ENCODE results near the gene SPHKAP. TPM values are rescaled to one million over a fixed set of nuclear protein-coding genes. Genes with fewer than 3 reads are reported as not detected.
A peak's percentile ranks its signal among the peaks of the same experiment; 100 is the strongest.

The SPHKAP gene
- total RNA-seq, 4 donors from 2014 or later = not detected

DNA sequence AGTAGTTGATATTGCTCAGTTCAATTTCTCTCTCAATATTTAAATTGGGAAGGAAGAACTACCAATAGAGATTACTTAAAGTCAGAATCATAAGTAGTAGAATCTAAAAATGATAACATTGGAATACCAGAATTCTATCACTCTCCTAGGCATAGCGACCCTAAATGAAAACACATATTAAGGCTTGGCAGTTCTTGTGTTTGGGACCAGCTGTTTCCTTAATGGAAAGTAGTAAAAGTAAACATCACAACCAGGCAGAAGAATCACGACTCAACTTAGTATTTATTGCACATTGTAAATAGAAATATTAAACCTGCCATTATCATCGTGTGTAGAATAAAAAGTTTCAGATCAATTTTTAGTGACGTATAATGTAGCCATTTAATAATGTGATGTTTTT lies 117.5 kb downstream of the SPHKAP start:
- H3K36me3 ChIP-seq = no peaks in the 10 kb centered on the region
- no peaks in the 10 kb centered on the region for H3K27me3 ChIP-seq
- H3K9me3 ChIP-seq = no peaks in the 10 kb centered on the region
- TF ChIP-seq, protein P1, sequence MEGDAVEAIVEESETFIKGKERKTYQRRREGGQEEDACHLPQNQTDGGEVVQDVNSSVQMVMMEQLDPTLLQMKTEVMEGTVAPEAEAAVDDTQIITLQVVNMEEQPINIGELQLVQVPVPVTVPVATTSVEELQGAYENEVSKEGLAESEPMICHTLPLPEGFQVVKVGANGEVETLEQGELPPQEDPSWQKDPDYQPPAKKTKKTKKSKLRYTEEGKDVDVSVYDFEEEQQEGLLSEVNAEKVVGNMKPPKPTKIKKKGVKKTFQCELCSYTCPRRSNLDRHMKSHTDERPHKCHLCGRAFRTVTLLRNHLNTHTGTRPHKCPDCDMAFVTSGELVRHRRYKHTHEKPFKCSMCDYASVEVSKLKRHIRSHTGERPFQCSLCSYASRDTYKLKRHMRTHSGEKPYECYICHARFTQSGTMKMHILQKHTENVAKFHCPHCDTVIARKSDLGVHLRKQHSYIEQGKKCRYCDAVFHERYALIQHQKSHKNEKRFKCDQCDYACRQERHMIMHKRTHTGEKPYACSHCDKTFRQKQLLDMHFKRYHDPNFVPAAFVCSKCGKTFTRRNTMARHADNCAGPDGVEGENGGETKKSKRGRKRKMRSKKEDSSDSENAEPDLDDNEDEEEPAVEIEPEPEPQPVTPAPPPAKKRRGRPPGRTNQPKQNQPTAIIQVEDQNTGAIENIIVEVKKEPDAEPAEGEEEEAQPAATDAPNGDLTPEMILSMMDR (IDR thresholded peaks at IDR 0.05) = no peak
- no peak for TF ChIP-seq POLR2A (IDR thresholded peaks at IDR 0.05)
- H3K4me1 ChIP-seq = no peaks in the 10 kb centered on the region
- H3K27ac ChIP-seq = no peak overlapping the region
- DNase-seq = no peak
- H3K4me3 ChIP-seq = no peak overlapping the region

DNA sequence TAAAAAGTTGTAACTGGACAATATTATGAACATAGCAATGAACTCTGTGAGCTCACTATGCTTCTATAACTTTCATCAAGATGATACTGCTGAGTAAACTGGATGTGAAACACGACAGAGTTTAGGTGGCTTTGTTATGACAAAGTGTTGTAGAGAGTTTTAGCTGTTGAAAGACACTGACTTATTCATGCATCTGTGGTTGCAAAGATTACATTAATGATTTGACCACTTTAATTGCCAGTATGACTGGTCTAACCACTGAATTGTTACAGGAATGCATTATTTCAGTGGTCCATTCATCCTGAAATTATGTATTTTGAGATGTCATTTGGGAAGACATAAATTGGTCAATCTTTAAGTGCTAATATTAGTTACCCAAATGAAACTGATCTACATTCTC lies 117.9 kb downstream of the SPHKAP start:
- H3K27me3 ChIP-seq = no peaks in the 10 kb centered on the region

DNA sequence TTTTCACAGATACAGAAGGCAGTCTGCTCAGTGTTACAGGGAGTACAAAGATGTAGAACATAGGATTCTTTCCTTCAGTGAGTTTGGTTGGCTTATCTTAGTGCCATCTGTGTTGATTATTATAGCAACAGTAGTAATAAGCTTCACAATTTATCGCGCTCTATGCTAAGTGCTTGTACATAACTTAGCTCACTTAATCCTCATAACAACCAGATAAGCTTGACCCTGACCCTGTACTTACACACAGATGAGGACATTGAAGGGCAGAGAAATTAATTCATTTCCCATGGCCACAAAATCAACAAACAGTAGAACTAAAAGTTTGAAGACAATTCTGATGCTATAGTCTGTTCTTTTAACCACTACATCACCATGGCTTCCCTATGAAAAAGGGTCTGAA lies 121.8 kb downstream of the SPHKAP start:
- H3K9me3 ChIP-seq = no peaks in the 10 kb centered on the region
- DNase-seq = no peak
- TF ChIP-seq, protein P1 (IDR thresholded peaks at IDR 0.05) = no peak
- TF ChIP-seq POLR2A (IDR thresholded peaks at IDR 0.05) = no peak
- no peak overlapping the region for H3K4me3 ChIP-seq
- no peaks in the 10 kb centered on the region for H3K27me3 ChIP-seq
- H3K4me1 ChIP-seq = no peaks in the 10 kb centered on the region
- H3K27ac ChIP-seq = no peak overlapping the region
- no peaks in the 10 kb centered on the region for H3K36me3 ChIP-seq

More for the DNA sequence above, 117.9 kb downstream of the SPHKAP start:
- no peak for DNase-seq
- H3K4me3 ChIP-seq = no peak overlapping the region
- H3K36me3 ChIP-seq = no peaks in the 10 kb centered on the region
- no peak overlapping the region for H3K27ac ChIP-seq
- no peaks in the 10 kb centered on the region for H3K9me3 ChIP-seq
- no peak for TF ChIP-seq POLR2A (IDR thresholded peaks at IDR 0.05)
- TF ChIP-seq, protein P1 (IDR thresholded peaks at IDR 0.05) = no peak
- no peaks in the 10 kb centered on the region for H3K4me1 ChIP-seq

DNA sequence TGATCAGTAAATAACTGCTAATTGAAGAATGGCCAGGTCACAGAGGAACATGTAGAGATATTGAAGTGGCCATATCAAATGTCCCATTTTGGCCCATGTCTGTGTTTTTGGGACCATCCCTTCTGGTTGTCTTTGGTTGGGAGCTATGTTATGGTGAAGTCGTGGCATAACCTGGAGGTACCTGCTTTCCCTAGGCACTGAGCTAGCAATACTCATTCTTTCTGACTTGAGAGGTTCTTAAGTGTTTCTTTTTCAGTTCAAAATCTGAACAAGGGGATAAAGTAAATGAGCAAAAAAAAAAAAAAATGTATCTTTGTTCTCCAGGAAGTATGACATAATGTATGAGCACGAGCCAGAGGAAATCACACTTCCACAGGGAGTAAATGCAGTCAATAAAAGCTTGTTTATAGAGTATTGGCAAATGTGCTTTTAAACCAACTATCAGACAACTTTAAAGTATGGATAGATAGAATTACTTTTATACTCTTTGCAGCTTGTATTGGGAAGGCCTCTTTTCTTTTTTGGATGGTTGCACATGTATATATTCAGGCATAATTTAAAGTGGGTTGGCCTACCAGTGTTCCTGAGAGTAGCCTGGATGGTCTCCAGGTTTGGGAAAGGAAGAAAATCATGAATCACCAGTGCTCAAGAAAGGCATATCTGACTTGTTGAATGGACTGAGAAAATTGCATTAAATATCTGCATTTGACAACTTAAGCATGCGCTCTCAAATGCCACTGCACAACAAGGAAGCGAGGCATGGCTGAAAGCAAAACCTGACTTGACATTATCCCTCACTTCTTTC lies 125.0 kb downstream of the SPHKAP start:
- no peak for DNase-seq

DNA sequence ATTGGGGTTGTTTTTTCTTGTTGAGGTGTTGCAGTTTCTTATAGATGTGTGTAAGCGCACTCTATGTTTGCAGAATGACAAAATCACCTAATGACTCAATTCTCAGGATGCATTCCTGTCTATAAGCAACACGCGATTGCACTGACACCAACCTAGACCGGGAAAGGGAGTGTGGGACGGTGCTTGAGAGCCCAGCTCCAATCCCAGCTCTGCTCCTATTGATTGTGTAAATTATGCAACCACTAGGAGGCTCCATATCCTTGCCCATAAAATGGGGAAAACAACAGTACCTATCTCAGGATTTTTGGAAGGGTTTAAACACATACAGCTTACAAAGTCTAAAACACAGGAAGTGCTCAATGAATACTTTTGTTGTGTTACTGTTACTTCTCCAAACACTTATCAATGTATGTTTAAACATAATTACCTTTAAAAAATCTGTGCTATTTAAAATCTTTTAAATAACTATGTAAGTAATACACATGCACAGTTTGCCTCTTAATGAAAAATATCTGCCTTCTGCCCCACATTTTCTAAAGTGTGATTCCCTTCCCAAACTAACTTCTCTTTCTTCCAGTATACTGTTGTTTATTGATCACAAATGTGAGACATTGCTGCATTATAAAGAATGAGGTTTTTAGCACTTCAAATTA lies 132.5 kb downstream of the SPHKAP start:
- Histone ChIP-seq H3K4me3 (no peak overlapping the region), H3K27me3 (no peaks in the 10 kb centered on the region), H3K9me3 (no peaks in the 10 kb centered on the region), H3K36me3 (no peaks in the 10 kb centered on the region), H3K4me1 (no peaks in the 10 kb centered on the region), H3K27ac (no peak overlapping the region)
- no peak for TF ChIP-seq POLR2A (IDR thresholded peaks at IDR 0.05)
- TF ChIP-seq, protein P1 (IDR thresholded peaks at IDR 0.05) = peak in 3 of 6 experiments; percentile 33 to 47 (median 43)
- no peak for DNase-seq

More for the DNA sequence above, 125.0 kb downstream of the SPHKAP start:
- TF ChIP-seq POLR2A (IDR thresholded peaks at IDR 0.05) = no peak
- Histone ChIP-seq H3K4me3 (no peak overlapping the region), H3K9me3 (no peaks in the 10 kb centered on the region), H3K27ac (no peak overlapping the region), H3K36me3 (no peaks in the 10 kb centered on the region), H3K27me3 (no peaks in the 10 kb centered on the region), H3K4me1 (no peaks in the 10 kb centered on the region)

DNA sequence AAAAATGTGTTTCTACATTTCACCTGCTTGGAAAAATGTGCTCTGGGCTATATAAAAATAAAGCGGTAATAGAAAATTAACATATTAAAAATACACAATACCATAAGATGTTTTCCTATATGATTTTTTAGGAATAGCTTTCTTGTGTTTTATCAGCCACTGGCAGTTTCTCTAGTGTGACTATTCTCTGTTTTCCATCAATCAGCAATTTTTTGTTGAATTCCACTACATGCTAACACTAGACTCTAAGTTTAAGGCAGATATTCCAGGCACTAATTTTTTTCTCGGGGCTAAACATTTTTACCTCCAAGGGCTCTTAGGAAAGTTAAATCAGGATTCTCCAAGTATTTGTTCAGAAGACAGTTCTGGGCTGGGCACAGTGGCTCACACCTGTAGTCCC lies 140.5 kb downstream of the SPHKAP start:
- no peak for TF ChIP-seq POLR2A (IDR thresholded peaks at IDR 0.05)
- TF ChIP-seq, protein P1 (IDR thresholded peaks at IDR 0.05) = no peak
- no peak overlapping the region for H3K4me3 ChIP-seq
- no peaks in the 10 kb centered on the region for H3K36me3 ChIP-seq
- no peaks in the 10 kb centered on the region for H3K27me3 ChIP-seq
- no peaks in the 10 kb centered on the region for H3K9me3 ChIP-seq
- no peaks in the 10 kb centered on the region for H3K4me1 ChIP-seq
- no peak overlapping the region for H3K27ac ChIP-seq
- DNase-seq = no peak

Data from Peyer's patch (tissue), 4 donors.